COLO668 (cell line): ENCODE measurements around the gene CDK10.
A peak's percentile ranks its signal among the peaks of the same experiment; 100 is the strongest.
"Not testable (repeated sequence)": the region's sequence is repeated elsewhere in the genome, so short reads cannot be mapped to it uniquely, and the experiment has no call there.

ENCODE experiments used
- DNase-seq: peaks from one replicate; lab custom pipeline; 2025; ENCODE audit not compliant: unreplicated experiment; lab: John Stamatoyannopoulos, UW

CDK10 gene, protein sequence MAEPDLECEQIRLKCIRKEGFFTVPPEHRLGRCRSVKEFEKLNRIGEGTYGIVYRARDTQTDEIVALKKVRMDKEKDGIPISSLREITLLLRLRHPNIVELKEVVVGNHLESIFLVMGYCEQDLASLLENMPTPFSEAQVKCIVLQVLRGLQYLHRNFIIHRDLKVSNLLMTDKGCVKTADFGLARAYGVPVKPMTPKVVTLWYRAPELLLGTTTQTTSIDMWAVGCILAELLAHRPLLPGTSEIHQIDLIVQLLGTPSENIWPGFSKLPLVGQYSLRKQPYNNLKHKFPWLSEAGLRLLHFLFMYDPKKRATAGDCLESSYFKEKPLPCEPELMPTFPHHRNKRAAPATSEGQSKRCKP

DNA sequence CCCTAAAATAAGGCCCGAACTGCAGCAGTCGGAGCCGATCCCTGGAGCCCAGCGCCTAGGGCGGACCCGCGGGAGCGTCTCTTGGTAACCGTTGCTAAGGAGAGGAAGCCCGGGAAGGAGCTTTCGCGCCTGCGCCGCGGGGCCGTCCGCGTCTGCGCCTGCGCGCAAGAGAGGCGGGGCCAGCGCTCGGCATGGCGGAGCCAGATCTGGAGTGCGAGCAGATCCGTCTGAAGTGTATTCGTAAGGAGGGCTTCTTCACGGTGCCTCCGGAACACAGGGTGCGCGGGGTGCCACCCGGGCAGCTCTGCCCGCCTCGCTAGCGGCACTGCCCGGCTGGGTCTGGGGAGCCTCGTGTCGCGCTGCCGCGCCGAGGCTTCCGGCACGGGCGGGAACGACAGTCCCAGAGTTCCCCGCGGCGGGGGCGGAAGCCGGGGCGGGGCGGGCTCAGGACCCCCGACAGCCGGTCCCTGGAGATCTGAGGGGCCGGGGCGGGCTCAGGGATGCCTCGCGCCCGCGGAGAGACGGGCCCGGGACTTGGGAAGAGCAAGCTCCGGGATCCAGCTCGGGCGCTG lies at the start of gene CDK10:
Gene CDK10, plus strand, starts transcription at position 170 of the 572 bp plus-strand sequence. Its CDS starts 22 bp downstream, at position 192.
- DNase-seq: peak; percentile 93

DNA sequence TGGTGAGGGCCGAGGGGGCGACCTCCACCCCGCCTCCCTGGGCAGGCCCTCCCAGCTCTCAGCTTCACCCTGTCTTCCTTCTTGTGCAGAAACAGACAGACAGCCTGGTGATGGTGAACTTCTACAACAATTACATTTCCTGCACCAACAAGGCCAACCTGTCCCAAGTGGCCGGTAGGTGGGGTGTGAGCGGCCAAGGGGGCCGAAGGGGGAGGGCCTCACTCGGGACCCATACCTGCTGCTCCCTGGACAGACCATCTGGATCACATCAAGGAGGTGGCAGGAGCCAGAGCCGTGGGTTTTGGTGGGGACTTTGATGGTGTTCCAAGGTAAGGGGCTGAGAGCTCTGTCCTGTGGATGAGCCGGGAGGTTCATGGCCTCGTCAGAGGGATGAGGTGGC lies 49.1 kb upstream of the CDK10 start:
- DNase-seq: no peak

DNA sequence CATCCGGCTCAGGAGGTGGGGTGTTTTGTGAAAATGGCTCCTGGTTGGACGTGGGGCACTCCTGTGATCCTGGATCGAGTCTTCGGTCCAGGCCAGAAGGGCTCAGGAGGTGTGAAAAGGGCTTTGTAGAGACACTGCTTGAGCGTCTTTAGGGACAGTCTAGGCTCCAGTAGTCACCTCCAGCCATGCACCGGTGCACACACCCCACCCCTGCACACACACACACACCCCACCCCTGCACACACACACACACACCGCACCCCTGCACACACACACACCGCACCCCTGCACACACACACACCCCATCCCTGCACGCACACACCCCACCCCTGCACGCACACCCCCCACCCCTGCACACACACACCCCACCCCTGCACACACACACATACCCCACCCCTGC lies 48.0 kb upstream of the CDK10 start:
- no peak for DNase-seq

DNA sequence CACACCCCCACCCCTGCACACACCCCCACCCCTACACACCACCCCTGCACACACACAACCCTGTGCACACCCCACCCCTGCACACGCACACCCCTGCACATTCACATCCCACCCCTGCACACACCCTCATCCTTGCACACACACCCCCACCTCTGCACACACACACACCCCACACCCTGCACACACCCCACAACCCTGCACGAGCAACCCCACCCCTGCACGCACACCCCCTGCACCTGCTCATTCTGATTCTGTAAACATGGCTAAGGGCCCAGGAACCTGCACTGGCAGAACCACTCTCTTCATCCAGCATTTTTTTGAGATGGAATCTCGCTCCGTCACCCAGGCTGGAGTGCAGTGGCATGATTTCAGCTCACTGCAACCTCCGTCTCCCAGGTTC lies 47.1 kb upstream of the CDK10 start:
- no peak for DNase-seq

DNA sequence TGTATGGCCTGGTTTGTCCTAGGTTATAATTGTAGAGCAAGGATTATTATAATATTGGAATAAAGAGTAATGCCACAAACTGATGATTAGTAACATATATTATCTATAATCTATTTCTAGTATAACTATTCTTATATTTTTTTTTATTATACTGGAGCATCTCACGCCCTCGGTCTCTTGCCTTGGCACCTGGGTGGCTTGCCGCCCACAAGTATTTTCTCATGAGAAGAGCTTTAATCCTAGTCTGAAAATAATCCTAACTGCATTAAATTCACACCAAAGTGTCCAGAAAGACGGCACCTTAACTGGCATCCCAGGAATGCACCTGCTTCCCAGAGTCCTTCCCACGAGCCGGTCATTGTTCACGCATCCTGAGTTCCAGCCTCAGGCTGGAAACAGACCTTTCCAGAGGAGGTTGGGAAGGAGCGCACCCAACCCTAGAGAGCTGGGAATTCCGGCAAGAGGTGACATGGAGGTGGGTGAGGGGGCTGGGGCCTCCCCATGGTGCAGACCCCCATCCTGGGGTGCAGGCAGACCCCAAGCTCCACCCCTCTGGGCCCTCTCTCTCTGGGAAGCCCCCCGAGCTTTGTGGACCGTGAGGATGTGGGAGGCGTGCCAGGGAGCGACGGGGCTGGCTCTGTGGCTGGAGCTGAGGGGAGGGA lies 44.9 kb upstream of the CDK10 start:
- no peak for DNase-seq

DNA sequence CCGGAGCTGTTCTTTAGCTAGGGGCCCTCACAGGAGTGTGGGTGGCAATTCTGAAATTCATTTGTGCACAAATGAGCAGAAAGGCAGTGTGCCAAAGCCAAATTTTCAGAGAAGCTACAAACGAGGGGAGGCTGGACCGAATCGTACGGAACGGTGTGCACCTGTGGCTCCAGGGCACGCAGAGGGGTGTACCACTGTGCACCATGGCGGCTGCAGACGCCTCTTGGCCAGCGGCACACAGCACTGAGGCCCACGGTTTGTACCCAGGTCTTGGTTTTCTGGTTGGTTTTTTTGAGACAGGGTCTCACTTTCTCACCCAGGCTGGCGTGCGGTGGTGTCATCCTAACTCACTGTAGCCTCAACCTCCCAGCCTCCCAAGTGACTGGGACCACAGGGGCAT lies 43.9 kb upstream of the CDK10 start:
- DNase-seq: no peak

DNA sequence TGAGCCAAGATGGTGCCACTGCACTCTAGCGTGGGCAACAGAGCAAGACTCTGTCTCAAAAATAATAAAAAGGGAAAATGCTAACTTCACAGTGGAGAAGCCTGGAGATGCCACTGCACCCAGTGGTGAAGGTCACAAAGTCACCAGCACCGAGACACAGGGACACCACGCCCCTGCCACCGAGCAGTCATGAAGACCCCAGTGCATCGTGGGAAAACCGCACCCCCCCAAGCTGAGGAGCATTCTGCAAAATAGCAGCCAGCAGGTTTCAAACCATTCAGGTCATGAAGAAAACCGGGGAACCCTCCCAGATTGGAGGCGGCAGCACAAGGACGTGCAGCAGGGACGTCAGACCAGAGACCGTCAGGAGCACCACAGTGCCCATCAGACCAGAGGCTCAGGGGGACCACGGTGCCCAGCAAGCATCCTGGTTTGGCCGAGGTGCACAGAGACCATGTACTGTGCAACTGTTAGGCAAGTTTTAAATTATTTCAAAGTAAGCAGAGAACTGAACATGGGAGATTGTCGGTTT lies 42.7 kb upstream of the CDK10 start:
- DNase-seq: no peak

DNA sequence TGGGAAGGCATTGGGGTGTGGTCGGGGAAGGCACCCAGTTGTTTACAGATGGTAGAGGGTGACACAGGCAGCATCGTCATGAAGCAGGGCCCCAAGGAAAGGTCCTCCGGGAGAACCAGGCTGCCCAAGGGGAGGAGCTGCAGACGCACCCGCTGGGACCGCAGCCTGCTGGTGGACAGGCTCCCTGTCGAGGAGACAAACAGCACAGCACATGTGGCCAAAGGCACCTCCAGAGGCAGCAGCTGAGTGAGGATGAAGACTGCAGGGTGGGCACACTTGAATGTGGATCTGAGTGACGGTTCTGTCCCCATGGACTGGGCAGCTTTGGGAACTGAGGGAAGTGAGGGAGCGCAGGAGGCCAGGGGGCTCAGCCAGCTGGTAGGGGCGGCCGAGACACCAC lies 41.4 kb upstream of the CDK10 start:
- no peak for DNase-seq

DNA sequence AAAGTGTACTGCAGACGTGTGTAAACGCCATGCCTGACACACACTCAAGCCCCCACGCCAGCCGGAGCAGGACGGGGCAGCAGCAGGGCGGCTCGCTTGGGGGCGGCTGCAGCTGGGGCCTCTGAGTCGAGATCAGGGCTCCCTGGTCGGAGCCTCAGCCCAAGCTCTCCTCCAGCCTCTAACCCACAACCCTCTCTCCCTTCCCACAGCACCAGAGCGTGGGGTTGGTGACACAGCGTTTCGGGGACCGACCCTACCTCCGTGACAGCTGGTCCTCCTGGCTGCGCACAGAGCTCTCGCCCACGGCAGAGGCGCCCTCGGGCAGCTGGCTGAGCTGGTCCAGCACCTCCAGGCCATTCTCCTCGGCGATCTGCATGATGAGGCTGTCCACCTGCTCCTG lies 40.2 kb upstream of the CDK10 start:
- no peak for DNase-seq

DNA sequence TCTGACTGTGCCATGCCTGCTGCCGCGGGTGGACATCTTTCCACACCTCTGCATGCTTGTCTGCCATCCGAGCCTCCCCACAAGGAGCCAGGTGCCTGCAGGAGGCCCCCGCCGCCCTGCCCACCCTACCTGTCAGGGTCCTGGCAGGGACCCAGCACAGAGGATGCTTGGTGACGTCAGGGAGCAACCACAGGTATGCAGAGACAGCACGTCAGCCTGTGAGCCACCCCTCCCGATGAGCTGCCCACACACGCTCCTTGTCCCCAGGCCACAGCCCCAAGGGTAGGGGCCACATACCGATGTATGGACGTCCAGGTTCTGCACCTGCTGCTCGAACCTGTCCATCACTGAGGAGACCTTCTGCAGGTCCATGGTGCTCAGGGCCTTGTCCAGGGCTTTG lies 39.6 kb upstream of the CDK10 start:
- DNase-seq: no peak

DNA sequence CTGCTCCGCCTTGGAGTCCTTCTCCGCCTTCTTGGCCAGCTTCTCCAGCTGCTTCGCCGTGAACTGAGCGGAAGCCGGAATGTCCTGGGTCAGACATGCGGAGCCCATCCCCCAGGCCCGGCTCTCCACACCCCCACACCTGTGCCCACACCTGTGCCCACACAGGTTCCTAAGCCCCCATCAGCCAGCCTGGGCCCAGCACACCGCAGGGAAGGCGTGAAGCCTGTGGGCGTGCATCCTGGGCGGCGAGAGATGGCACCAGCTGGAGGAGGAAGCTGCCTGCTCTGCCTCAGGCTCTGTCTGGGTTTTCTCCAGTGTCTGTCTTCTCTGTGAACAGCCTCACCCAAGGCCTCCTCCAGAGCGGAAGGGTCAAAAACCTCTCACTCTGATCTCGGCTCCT lies 34.9 kb upstream of the CDK10 start:
- DNase-seq: no peak

DNA sequence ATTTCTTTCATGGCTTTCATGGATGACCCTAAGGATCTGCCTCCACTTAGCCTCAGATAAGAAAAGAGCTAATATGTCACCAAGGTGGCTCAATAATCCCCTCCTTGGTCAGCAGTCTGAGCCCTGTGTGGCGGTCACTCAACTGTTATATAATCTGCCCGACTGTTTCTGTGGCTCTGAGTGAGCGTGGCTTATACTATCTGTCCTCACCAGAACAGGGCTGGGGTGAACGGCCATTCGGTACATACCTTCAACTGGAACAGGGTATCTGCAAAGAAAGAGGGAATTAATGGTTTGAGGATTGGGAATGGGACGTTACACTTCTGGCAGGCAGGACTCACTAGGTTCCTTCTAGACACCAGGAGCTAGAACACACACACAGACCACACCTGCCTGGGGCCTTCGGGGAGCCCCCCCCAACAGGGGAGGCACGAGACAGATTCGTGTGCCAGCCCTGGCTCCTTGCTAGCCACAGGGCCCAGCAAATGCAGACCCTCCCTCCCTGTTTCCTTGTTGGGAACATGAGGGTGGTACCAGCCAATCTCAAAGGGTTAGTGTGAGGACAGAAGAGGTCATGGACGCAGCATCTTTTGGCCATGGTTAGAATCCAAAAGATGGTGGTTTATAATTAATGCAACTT lies 32.7 kb upstream of the CDK10 start:
- DNase-seq: no peak

DNA sequence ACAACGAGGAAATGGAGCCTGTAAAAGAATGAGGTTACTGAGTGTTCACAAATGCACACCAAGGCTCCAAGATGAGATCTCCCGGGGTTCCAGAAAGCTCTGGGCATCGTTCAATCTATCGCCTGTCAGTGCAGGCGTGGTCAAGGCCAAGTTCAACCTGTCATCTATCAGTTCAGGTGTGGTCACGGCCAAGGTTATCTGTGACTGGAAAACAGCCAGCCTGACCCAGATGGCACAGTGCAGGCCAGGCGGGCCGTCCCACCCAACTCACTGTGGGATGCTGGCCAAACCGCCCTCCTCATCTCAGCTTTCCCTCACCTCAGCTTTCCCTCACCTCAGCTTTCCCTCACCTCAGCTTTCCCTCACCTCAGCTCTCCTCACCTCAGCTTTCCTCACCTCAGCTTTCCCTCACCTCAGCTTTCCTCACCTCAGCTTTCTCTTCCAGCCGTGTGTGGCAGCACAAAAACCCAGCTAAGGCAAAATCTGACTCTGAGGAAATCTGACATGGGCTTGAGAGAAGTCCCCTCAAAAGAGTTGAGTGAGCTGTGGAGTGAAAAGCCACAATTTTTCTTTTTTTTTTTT lies 31.3 kb upstream of the CDK10 start:
- DNase-seq: no peak

DNA sequence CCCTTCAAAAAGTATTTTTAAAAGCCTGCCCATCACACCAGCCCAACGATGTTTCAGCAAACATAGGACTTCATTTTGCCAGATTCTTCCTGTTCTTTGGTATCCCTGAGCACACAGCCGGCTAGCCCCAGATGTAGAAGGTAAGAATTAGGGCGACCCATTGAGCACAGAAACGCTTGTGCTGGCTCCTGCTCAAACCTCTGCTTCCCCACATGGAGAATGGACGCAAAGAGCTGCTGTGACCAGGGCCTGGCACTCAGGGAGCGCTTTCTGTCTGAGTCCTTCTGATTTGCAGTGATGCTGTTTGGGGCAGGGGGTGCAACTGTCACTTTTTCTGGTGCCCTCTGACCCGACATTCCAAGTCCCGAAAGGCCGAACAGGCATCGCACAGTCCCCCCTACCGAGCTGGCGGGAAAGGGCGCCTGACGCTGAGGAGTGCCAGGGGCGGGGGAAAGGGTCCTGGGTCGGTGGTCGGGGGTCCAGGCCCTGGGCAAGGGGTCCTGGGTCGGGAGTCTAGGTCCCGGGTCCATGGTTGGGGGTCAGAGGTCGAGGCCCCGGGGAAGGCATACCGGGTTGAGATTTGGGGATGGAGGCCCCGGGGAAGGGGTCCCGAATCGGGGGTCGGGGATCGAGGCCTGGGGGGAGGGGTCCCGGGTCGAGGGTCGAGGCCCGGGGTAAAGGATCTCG lies 29.9 kb upstream of the CDK10 start:
- DNase-seq: no peak

DNA sequence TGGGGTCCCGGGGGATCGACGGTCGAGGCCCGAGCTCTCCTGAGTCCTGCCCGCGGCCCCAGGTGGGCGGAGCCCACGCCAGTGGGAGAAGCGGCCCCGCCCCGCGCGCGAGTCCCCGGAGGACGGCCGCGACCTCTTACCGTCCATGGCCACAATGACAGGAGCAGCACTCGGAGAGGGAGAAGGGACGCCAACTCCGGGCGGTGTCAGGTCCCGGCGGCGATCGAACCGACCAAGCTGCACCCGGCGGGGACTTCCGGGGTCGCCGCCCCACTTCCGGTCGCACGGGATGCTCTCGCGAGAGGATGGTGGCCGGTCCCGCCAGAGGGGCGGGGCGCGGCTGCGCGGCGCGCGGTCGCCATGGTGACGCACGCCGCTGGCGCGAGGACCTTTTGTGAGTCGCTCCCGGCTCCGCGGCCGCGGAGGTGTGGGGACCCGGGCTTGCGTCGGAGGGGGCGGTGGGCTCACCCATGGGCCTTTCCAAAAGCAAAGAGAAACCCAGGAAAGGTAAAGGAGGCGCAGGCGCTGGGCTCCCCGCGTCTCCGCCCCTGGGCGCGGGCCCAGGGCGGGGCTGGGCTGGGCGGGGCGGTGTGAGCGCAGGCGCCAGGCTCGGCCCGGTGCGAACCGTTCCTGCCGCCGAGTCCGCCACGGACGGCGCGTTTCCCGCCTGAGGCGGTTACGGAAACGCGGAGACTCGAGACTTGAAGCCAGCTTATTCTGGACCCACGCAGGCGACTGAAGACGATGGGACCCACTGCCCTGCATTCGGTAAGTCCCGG lies 28.9 kb upstream of the CDK10 start, which contains the start of the genes CHMP1A and SPATA33:
Gene CHMP1A, minus strand, starts transcription at position 267 of the 779 bp plus-strand sequence. Its CDS starts 120 bp downstream, at position 147.
Gene SPATA33, plus strand, starts transcription at position 395 of the 779 bp plus-strand sequence. Its CDS starts 76 bp downstream, at position 471.
- peak; percentile 94 for DNase-seq

DNA sequence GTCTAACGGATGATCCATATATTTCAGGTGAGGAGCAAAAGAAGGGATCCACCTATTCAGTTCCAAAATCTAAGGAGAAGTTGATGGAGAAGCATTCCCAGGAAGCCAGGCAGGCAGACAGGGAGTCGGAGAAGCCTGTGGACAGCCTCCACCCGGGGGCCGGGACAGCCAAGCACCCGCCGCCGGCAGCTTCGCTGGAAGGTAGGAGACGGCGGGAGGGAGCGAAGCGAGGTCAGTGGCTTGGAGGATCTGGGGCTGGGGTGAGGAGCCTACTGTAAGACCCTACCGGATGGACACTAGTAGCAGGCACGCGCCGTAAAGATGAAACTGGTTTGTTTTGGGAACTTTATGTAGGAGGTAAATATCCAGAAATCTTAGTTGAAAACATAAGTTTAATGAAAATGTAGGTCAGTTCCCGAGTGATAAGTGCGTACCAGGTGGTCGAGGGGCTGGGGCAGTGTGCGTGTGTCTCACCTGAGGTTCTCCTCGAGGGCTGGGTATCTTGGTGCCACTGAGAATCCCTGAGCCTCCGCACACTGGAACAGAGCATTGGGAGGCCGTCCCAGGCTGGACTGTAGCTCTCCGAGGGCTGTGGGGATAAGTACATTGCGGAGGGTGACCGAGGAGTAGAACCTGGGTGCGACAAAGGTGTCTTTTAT lies 28.1 kb upstream of the CDK10 start:
- peak; percentile 46 for DNase-seq

DNA sequence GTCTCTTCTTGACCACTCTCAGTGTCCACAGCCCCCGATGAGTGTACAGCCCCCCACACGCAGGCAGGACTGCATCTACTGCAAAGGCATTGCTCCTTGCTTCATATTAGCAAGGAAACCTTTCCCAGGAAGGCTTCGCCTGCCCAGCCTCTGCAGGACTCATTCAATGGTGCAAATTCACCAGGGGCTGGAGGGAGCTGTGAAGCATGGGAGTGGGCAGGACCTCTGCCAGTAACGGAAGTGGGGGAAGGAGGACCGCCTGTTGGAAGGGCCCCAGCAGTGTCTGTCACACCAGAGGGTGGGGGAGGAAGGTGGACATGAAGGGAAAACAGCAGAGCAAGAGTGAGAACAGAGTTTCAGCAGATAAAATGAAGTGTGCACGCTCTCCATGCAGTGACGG lies 26.3 kb upstream of the CDK10 start:
- DNase-seq: no peak

DNA sequence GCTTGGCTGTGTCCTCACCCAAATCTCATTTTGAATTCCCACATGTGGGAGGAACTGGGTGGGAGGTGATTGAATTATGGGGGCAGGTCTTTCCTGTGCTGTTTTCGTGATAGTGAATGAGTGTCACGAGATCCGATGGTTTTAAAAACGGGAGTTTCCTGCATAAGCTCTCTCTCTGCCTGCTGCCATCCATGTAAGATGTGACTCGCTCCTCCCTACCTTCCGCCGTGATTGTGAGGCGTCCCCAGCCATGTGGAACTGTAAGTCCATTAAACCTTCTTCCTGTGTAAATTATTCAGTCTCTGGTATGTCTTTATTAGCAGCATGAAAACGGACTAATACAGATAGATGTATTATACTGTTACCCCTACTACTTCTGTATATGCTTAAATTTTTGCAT lies 25.3 kb upstream of the CDK10 start:
- DNase-seq: no peak

DNA sequence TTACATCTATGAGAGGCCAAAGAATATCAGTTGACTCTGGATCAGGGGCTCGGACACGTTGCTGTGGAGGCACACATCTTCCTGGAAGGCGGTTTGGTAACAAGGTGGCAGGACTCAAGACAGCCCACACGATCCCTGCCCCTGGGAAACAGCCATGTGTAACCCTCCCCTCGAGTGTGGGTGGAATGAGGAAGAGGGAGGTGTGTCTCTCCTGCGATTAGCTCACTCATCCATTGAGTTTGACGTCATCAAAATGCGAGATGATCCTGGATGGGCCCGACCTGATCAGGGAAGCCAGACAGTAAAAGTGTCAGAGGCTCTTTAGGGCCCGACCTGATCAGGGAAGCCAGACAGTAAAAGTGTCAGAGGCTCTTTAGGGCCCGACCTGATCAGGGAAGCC lies 22.3 kb upstream of the CDK10 start:
- not testable (repeated sequence) for DNase-seq
